Esophagus squamous epithelium (tissue), 5 donors: ENCODE results near the gene ZNF470. TPM values are rescaled to one million over a fixed set of nuclear protein-coding genes. Genes with fewer than 3 reads are reported as not detected.

Experiments
- DNase-seq: peaks from one replicate; lab custom pipeline; 2025; lab: John Stamatoyannopoulos, UW
- H3K27ac ChIP-seq, 4 donors: fragments of 200-600 bp; sonication (generic); one replicate each; pipeline ENCODE4 v1.5.1; 2016 to 2019; ENCODE audit warnings: mild to moderate bottlenecking in 1 of 4
- H3K27me3 ChIP-seq, 4 donors: fragments of 200-600 bp; sonication (generic); 1 replicate in 3 of 4; 2 replicates in 1 of 4; pipeline versions ENCODE4 v1.5.1 to v1.6.0; 2017 to 2021; ENCODE audit warnings: antibody characterized with exemption in 1 of 4
- H3K36me3 ChIP-seq, 3 donors: fragments of 200-600 bp; sonication (generic); one replicate each; pipeline ENCODE4 v1.5.1; 2016 to 2019
- H3K4me1 ChIP-seq, 3 donors: fragments of 200-600 bp; sonication (generic); one replicate each; pipeline ENCODE4 v1.5.1; 2017 to 2019
- H3K4me3 ChIP-seq, 4 donors: fragments of 200-600 bp; sonication (generic); 1 replicate in 3 of 4; 2 replicates in 1 of 4; pipeline ENCODE4 v1.5.1; 2016 to 2019; ENCODE audit warnings: mild to moderate bottlenecking in 2 of 4, moderate library complexity in 1 of 4
- H3K9me3 ChIP-seq, 3 donors: fragments of 200-600 bp; sonication (generic); one replicate each; pipeline ENCODE4 v1.5.1; 2016 to 2019
- POLR2A ChIP-seq, 4 donors: fragments of 450-650 bp; IDR thresholded peaks; one replicate each; pipeline ENCODE4 v1.6.1; 2017; ENCODE audit warnings: antibody characterized with exemption in 4 of 4, mild to moderate bottlenecking in 4 of 4, moderate library complexity in 3 of 4
- WGBS, 2 donors: methylation state at CpG; one replicate each; pipeline ENCODE4 v1.1.5; 2018; 5-methylcytosine and 5-hydroxymethylcytosine counted together
- intact Hi-C: fragments of 100-400 bp; cut with DNase I; formaldehyde crosslinking; loops from one replicate; pipeline ENCODE4 v1.15.0; 2022
- total RNA-seq, 4 donors: library from RNA; depleted of rRNA; stranded (reverse); fragments of >200 nt; gene quantifications; one replicate each; pipeline ENCODE4 v1.1.0, GENCODE V29; 2016
- TF ChIP-seq, protein P1 (sequence below), 6 experiments: fragments of 450-650 bp in 4 of 6; fragments of 200-600 bp in 2 of 6; sonication (generic) in 2 of 6; IDR thresholded peaks; one replicate each; pipeline ENCODE4 v1.5.1; 2016 to 2019; ENCODE audit warnings: antibody characterized with exemption in 6 of 6, mild to moderate bottlenecking in 4 of 6, moderate library complexity in 4 of 6
- donor health status: DM: yes; HTN: yes; CAD: no.

ZNF470 gene
- total RNA-seq, 4 donors from 2014 or later = 1.1 to 5.0 (median 1.7) TPM

GRCh38 chr19:56566904-56567273 lies 379 bp upstream of the ZNF470 start:
- TF ChIP-seq POLR2A (IDR thresholded peaks at IDR 0.05) = no peak
- TF ChIP-seq, protein P1, sequence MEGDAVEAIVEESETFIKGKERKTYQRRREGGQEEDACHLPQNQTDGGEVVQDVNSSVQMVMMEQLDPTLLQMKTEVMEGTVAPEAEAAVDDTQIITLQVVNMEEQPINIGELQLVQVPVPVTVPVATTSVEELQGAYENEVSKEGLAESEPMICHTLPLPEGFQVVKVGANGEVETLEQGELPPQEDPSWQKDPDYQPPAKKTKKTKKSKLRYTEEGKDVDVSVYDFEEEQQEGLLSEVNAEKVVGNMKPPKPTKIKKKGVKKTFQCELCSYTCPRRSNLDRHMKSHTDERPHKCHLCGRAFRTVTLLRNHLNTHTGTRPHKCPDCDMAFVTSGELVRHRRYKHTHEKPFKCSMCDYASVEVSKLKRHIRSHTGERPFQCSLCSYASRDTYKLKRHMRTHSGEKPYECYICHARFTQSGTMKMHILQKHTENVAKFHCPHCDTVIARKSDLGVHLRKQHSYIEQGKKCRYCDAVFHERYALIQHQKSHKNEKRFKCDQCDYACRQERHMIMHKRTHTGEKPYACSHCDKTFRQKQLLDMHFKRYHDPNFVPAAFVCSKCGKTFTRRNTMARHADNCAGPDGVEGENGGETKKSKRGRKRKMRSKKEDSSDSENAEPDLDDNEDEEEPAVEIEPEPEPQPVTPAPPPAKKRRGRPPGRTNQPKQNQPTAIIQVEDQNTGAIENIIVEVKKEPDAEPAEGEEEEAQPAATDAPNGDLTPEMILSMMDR (IDR thresholded peaks at IDR 0.05) = no peak
- peaks cover 7 to 21% (median 8%) of the 10 kb centered on the region in 3 donors for H3K4me1 ChIP-seq
- H3K36me3 ChIP-seq = peaks cover 0 to 50% (median 9%) of the 10 kb centered on the region in 3 donors
- H3K9me3 ChIP-seq = peaks cover 7 to 86% (median 61%) of the 10 kb centered on the region in 3 donors
- DNase-seq = no peak
- 0 to 17% methylated on average over 7 of the region's 23 CpGs for WGBS, 2 donors
- no peaks in the 10 kb centered on the region for H3K27me3 ChIP-seq
- peak overlapping the region; percentile 77 to 92 (median 88) for H3K27ac ChIP-seq
- intact Hi-C loops = no loop called here
- peak overlapping the region; percentile 75 to 96 (median 94) for H3K4me3 ChIP-seq

DNA sequence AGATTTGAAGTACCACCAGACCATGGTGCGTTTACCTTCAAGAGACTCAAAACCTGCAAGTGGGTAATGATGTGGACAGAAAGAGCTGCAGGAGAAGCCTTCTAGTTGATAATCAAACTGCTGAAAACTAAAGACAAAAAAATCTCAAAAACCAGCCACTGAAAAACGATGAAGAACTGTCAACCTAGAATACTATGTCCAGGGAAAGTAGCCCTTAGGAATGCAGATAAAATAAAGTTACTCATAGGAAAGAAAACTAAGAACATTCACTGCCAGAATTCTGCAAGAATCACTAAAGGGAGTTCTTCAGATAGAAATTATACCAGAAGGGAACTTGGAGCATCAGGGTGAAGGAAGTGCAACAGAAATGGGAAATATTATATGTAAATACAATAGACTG lies 5.3 kb downstream of the ZNF470 start:
- Histone ChIP-seq H3K4me1 (peaks cover 7 to 12% (median 8%) of the 10 kb centered on the region in 3 donors), H3K4me3 (no peak overlapping the region), H3K9me3 (peaks cover 5 to 98% (median 77%) of the 10 kb centered on the region in 3 donors), H3K36me3 (peaks cover 4 to 91% (median 15%) of the 10 kb centered on the region in 3 donors), H3K27ac (no peak overlapping the region), H3K27me3 (no peaks in the 10 kb centered on the region)
- WGBS, 2 donors = 50 to 76% methylated on average over 2 of the region's 2 CpGs
- intact Hi-C loops = no loop called here
- TF ChIP-seq, protein P1 (IDR thresholded peaks at IDR 0.05) = no peak
- TF ChIP-seq POLR2A (IDR thresholded peaks at IDR 0.05) = no peak
- no peak for DNase-seq

- Histone ChIP-seq H3K27ac (no peak overlapping the region), H3K27me3 (no peaks in the 10 kb centered on the region), H3K4me1 (no peaks in the 10 kb centered on the region), H3K4me3 (no peak overlapping the region), H3K36me3 (peaks cover 4 to 88% (median 15%) of the 10 kb centered on the region in 3 donors), H3K9me3 (peaks cover 16 to 100% (median 88%) of the 10 kb centered on the region in 3 donors)
- TF ChIP-seq, protein P1 (IDR thresholded peaks at IDR 0.05) = no peak
- no peak for TF ChIP-seq POLR2A (IDR thresholded peaks at IDR 0.05)
- WGBS, 2 donors = 90 to 97% methylated on average over 3 of the region's 3 CpGs
- DNase-seq = no peak
- intact Hi-C loops = no loop called here
These were observed 6.6 kb downstream of the ZNF470 start for GRCh38 chr19:56573914-56574313.

DNA sequence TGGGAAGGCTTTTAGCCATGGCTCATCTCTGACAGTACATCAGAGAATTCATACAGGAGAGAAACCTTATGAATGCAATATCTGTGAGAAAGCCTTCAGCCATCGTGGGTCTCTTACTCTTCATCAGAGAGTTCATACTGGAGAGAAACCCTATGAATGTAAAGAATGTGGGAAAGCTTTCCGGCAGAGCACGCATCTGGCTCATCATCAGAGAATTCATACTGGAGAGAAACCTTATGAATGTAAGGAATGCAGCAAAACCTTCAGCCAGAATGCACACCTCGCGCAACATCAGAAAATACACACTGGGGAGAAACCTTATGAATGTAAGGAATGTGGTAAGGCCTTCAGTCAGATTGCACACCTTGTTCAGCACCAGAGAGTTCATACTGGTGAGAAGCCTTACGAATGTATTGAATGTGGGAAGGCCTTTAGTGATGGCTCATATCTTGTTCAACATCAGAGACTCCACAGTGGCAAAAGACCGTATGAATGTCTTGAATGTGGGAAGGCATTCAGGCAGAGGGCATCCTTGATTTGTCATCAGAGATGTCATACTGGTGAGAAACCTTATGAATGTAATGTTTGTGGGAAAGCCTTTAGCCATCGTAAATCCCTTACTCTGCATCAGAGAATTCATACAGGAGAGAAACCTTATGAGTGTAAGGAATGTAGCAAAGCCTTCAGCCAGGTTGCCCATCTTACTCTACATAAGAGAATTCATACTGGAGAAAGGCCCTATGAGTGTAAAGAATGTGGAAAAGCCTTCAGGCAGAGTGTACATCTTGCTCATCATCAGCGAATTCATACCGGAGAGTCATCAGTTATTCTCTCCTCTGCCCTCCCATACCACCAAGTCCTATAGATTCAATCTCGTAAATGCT lies 10.7 kb downstream of the ZNF470 start:
- peaks cover 25 to 100% (median 97%) of the 10 kb centered on the region in 3 donors for H3K9me3 ChIP-seq
- no peak overlapping the region for H3K27ac ChIP-seq
- H3K4me1 ChIP-seq = no peaks in the 10 kb centered on the region
- no peak overlapping the region for H3K4me3 ChIP-seq
- peaks cover 4 to 49% (median 5%) of the 10 kb centered on the region in 3 donors for H3K36me3 ChIP-seq
- no peak for DNase-seq
- WGBS, 2 donors = 95% methylated on average over 11 of the region's 11 CpGs
- TF ChIP-seq, protein P1 (IDR thresholded peaks at IDR 0.05) = no peak
- TF ChIP-seq POLR2A (IDR thresholded peaks at IDR 0.05) = no peak
- no peaks in the 10 kb centered on the region for H3K27me3 ChIP-seq
- intact Hi-C loops = no loop called here

DNA sequence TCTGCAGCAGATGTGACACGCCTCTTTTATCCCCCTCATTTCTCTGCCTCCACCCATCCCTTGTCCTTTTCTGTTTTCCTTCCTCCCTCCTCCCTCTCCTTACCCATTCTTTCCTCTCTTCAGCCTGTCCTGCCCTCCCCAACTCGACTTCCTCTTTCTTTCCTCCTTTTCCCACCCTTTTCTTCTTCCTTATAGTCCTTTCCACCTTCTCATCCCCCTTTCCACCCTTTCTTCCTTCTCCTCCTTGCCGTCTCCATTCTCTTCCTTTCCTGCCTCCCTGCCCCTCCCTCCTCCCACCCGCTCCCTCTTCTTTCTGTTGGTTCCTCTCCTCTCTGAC lies 27.1 kb downstream of the ZNF470 start:
- H3K27ac ChIP-seq = peak overlapping the region in 2 of 4 donors; percentile 83 to 85
- intact Hi-C loops = no loop called here
- peak overlapping the region in 3 of 4 donors; percentile 89 to 100 (median 90) for H3K4me3 ChIP-seq
- TF ChIP-seq, protein P1 (IDR thresholded peaks at IDR 0.05) = no peak
- TF ChIP-seq POLR2A (IDR thresholded peaks at IDR 0.05) = no peak
- peaks cover 0 to 21% (median 9%) of the 10 kb centered on the region in 3 donors for H3K4me1 ChIP-seq
- WGBS, 2 donors = 60 to 62% methylated on average over 4 of the region's 4 CpGs
- no peak for DNase-seq
- H3K36me3 ChIP-seq = peaks cover 0 to 22% (median 0%) of the 10 kb centered on the region in 3 donors
- peaks cover 0 to 38% (median 0%) of the 10 kb centered on the region in 3 donors for H3K9me3 ChIP-seq
- no peaks in the 10 kb centered on the region for H3K27me3 ChIP-seq
